Measurements from ENCODE around the gene RPGRIP1. TPM values are rescaled to one million over a fixed set of nuclear protein-coding genes. Genes with fewer than 3 reads are reported as not detected.

RPGRIP1 gene
- total RNA-seq: 0.86 and 0.87 TPM in 2 replicates
- 0.12 TPM for total RNA-seq (2013)
- 0.22 and 0.39 TPM in 2 replicates for polyA plus RNA-seq
- 0.09 and 0.14 TPM in 2 replicates for polyA minus RNA-seq

DNA sequence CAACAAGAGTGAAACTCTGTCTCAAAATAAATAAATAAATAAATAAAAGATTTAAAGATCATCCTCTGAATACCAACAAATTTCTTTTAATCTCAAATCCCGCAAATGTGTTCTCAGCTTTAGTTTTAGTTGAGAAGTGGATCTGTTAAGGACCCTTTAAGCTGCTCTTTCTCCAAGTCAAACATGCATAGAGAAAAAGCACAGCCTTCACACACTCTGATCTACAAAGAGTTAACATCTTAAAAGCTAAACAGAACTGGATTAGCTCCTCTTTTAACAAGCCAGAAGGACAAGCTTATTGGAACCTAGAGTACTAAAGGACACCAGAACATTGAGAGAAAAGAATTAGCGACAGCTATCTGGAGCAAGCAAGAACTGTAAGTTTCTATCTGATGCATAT, at the start of gene RPGRIP1:
Gene RPGRIP1, plus strand, starts transcription at position 301 of the 400 bp plus-strand sequence. CDS start 7,894 bp downstream, outside the sequence.
- Histone ChIP-seq H3K4me1 (ENCODE audit: control insufficient read depth in 2 of 2, insufficient read depth in 2 of 2, low read length in 2 of 2) (no peaks in the 10 kb centered on the region), H3K27ac (ENCODE audit: low read length in 2 of 2) (no peak within 1 kb of the TSS), H3K79me2 (ENCODE audit: control insufficient read depth, insufficient read depth, low read length) (peaks cover 2% of the 10 kb centered on the region), H2AFZ (ENCODE audit: insufficient read depth, low read depth, low read length, poor library complexity, severe bottlenecking) (no peak within 1 kb of the TSS), H3K9ac (ENCODE audit: low read length) (no peak within 1 kb of the TSS), H3K4me3 (ENCODE audit: control extremely low read depth in 1 of 5, extremely low read depth in 1 of 5, insufficient read depth in 1 of 5, low read depth in 2 of 5, low read length in 4 of 5) (no peak within 1 kb of the TSS), H3K27me3 (replicated peaks in 1 of 4; ENCODE audit: control extremely low read depth in 1 of 4, control insufficient read depth in 3 of 4, insufficient read depth in 4 of 4, low read length in 3 of 4) (no peaks in the 10 kb centered on the region), H4K20me1 (ENCODE audit: control insufficient read depth, insufficient read depth, low read length, poor library complexity, severe bottlenecking) (no peaks in the 10 kb centered on the region), H3K9me3 (ENCODE audit: control extremely low read depth in 1 of 3, control insufficient read depth in 2 of 3, insufficient read depth in 1 of 3, low read length in 2 of 3) (no peaks in the 10 kb centered on the region), H3K4me2 (replicated peaks; ENCODE audit: low read depth, low read length, poor library complexity, severe bottlenecking) (no peak within 1 kb of the TSS), H3K36me3 (replicated peaks in 1 of 2; ENCODE audit: control extremely low read depth in 1 of 2, control insufficient read depth in 1 of 2, extremely low read depth in 1 of 2, insufficient read depth in 2 of 2, low read length in 1 of 2) (no peaks in the 10 kb centered on the region)
- POLR2A ChIA-PET: interaction anchor here (0.7 kb wide), 1 partner anchor 209 kb away, joined by 4 read pairs; no protein-coding TSS in a partner anchor
- DNase-seq (no peak), ATAC-seq (ENCODE audit: low read depth) (no peak)
- no CpG with 5 or more reads among the region's 2 CpGs for WGBS (ENCODE audit: insufficient coverage)
- no peak for TF ChIP-seq EZH2 (IDR thresholded peaks at IDR 0.05; ENCODE audit: borderline replicate concordance, insufficient read depth, low read depth, low read length, poor library complexity, severe bottlenecking)
- TF ChIP-seq, protein P1, sequence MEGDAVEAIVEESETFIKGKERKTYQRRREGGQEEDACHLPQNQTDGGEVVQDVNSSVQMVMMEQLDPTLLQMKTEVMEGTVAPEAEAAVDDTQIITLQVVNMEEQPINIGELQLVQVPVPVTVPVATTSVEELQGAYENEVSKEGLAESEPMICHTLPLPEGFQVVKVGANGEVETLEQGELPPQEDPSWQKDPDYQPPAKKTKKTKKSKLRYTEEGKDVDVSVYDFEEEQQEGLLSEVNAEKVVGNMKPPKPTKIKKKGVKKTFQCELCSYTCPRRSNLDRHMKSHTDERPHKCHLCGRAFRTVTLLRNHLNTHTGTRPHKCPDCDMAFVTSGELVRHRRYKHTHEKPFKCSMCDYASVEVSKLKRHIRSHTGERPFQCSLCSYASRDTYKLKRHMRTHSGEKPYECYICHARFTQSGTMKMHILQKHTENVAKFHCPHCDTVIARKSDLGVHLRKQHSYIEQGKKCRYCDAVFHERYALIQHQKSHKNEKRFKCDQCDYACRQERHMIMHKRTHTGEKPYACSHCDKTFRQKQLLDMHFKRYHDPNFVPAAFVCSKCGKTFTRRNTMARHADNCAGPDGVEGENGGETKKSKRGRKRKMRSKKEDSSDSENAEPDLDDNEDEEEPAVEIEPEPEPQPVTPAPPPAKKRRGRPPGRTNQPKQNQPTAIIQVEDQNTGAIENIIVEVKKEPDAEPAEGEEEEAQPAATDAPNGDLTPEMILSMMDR (IDR thresholded peaks at IDR 0.05): no peak
- intact Hi-C loops (cut with micrococcal nuclease): no loop called here
- Mint-ChIP-seq H3K9me3 (ENCODE audit: insufficient read depth) (no peaks in the 10 kb centered on the region), H3K4me1 (peaks cover 2% of the 10 kb centered on the region), H3K27ac (no peak within 1 kb of the TSS), H3K27me3 (no peaks in the 10 kb centered on the region), H3K4me3 (no peak within 1 kb of the TSS)
- CTCF ChIA-PET: interaction anchor here (0.9 kb wide), 1 partner anchor 175 kb away, joined by 5 read pairs; no protein-coding TSS in a partner anchor

DNA sequence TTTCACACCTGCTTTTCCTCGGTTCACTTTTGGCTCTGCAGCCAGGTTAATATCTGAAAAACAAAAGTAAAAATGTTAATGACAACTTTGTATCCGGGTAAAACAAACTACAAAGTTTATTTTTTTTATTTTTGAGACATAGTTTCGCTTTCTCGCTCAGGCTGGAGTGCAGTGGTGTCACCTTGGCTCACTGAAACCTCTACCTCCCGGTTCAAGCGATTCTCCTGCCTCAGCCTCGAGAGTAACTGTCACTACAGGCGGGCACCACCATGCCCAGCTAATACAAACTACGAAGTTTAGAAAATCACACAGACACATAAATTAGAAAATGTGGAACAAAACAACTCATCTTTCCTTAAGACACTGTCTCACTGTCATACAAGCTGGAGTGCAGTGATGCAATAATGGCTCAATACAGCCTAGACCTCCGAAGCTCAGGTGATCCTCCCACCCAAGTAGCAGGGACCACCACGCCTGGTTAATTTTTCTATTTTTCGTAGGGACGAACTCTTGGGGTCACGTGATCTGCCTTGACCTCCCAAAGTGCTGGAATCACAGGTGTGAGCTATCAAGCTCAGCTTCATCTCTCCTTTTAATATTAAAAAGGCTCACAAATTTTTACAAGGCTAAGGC, 48.7 kb upstream of the RPGRIP1 start:
- Histone ChIP-seq H3K4me1 (ENCODE audit: control insufficient read depth in 2 of 2, insufficient read depth in 2 of 2, low read length in 2 of 2) (peaks cover 0 to 3% of the 10 kb centered on the region in 2 donors), H3K4me3 (ENCODE audit: control extremely low read depth in 1 of 5, extremely low read depth in 1 of 5, insufficient read depth in 1 of 5, low read depth in 2 of 5, low read length in 4 of 5) (no peak overlapping the region)

More for the DNA sequence above, 48.7 kb upstream of the RPGRIP1 start:
- no peaks in the 10 kb centered on the region for H3K27me3 Mint-ChIP-seq
- Histone ChIP-seq H3K79me2 (ENCODE audit: control insufficient read depth, insufficient read depth, low read length) (peaks cover 100% of the 10 kb centered on the region), H4K20me1 (ENCODE audit: control insufficient read depth, insufficient read depth, low read length, poor library complexity, severe bottlenecking) (peaks cover 83% of the 10 kb centered on the region), H3K27me3 (replicated peaks in 1 of 4; ENCODE audit: control extremely low read depth in 1 of 4, control insufficient read depth in 3 of 4, insufficient read depth in 4 of 4, low read length in 3 of 4) (no peaks in the 10 kb centered on the region), H2AFZ (ENCODE audit: insufficient read depth, low read depth, low read length, poor library complexity, severe bottlenecking) (no peak overlapping the region), H3K27ac (ENCODE audit: low read length in 2 of 2) (peak overlapping the region in 1 of 2 donors; percentile 27), H3K4me2 (replicated peaks; ENCODE audit: low read depth, low read length, poor library complexity, severe bottlenecking) (no peak overlapping the region), H3K9me3 (ENCODE audit: control extremely low read depth in 1 of 3, control insufficient read depth in 2 of 3, insufficient read depth in 1 of 3, low read length in 2 of 3) (no peaks in the 10 kb centered on the region), H3K36me3 (replicated peaks in 1 of 2; ENCODE audit: control extremely low read depth in 1 of 2, control insufficient read depth in 1 of 2, extremely low read depth in 1 of 2, insufficient read depth in 2 of 2, low read length in 1 of 2) (peaks cover 21 to 82% of the 10 kb centered on the region in 2 experiments), H3K9ac (ENCODE audit: low read length) (no peak overlapping the region)
- H3K27ac Mint-ChIP-seq: no peak overlapping the region
- DNase-seq (no peak), ATAC-seq (ENCODE audit: low read depth) (no peak)
- TF ChIP-seq, protein P1 (IDR thresholded peaks at IDR 0.05): no peak
- no peak for TF ChIP-seq EZH2 (IDR thresholded peaks at IDR 0.05; ENCODE audit: borderline replicate concordance, insufficient read depth, low read depth, low read length, poor library complexity, severe bottlenecking)
- POLR2A ChIA-PET: interaction anchor here (0.9 kb wide), 1 partner anchor 206 kb away, joined by 3 read pairs; no protein-coding TSS in a partner anchor
- 95% methylated on average over 11 of the region's 14 CpGs for WGBS (ENCODE audit: insufficient coverage)
- intact Hi-C loops (cut with micrococcal nuclease): no loop called here
- CTCF ChIA-PET: interaction anchor here (0.8 kb wide), 1 partner anchor 10 kb away, joined by 3 read pairs; no protein-coding TSS in a partner anchor
- peaks cover 34% of the 10 kb centered on the region for H3K4me1 Mint-ChIP-seq
- no peaks in the 10 kb centered on the region for H3K9me3 Mint-ChIP-seq (ENCODE audit: insufficient read depth)
- H3K4me3 Mint-ChIP-seq: no peak overlapping the region
